ENCODE results near the gene PTGER4. TPM values are rescaled to one million over a fixed set of nuclear protein-coding genes. Genes with fewer than 3 reads are reported as not detected.

The PTGER4 gene
- polyA plus RNA-seq, 1 donor (not counting 4 experiments of a cell fraction or from before 2014, with no cell fraction given) = 12.2 TPM

DNA sequence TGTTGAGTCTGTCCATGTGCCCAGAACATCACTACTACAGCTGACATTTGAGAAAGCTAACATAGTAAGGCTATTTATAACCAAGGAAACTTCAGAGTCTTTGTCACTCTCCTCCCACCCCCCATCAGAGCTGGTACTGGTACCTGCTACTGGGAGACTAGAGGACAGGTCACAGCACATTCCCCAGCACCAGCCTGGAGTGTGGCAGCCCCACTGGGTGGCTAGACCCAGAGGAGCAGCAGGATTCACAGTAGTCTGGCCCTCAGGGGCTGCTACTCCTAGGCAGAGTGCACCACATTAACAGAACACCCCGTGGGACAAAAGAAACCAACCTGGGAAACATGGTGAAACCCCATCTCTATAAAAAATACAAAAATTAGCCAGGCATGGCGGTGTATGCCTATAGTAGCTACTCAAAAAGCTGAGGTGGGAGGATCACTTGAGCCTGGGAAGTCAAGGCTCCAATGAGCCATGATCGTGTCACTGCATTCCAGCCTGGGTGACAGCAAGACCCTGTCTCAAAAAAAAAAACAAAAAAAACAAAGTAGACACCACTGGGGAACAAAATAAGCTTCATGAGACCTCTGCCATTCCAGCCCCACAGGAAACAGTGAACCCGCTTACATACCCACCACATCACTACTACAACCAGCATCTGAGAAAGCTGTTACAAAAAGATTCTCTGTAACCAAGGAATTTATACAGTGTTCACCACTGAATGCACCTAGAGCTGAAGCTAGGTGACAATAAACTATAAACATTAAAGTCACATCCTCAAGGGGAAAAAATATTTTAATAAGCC is 26.3 kb upstream of the PTGER4 start:
- no peak overlapping the region for H3K27ac ChIP-seq (ENCODE audit: control insufficient read depth, insufficient read depth, low read length)
- dilution Hi-C loops (cut with MboI; ENCODE audit: extremely low pct_ligation_motif_present, low sequenced_read_pairs) = no loop called here
- no peaks in the 10 kb centered on the region for H3K27me3 ChIP-seq (ENCODE audit: control insufficient read depth, extremely low read depth, insufficient read depth, low read length)
- H3K36me3 ChIP-seq (ENCODE audit: control insufficient read depth in 2 of 2, extremely low read depth in 1 of 2, insufficient read depth in 2 of 2, low read length in 2 of 2) = no peaks in the 10 kb centered on the region
- no peak for FAIRE-seq
- no peaks in the 10 kb centered on the region for H3K4me1 ChIP-seq (ENCODE audit: control insufficient read depth, extremely low read depth, insufficient read depth, low read length)
- DNase-seq (ENCODE audit: low read depth, low spot score) = no peak
- H4K20me1 ChIP-seq (ENCODE audit: control insufficient read depth, extremely low read depth, insufficient read depth, low read length) = no peaks in the 10 kb centered on the region
- no peaks in the 10 kb centered on the region for H3K9me1 ChIP-seq (ENCODE audit: control insufficient read depth, extremely low read depth, insufficient read depth, low read length)
- H2AFZ ChIP-seq (ENCODE audit: control insufficient read depth, low read length) = no peak overlapping the region
- no peaks in the 10 kb centered on the region for H3K79me2 ChIP-seq (ENCODE audit: control insufficient read depth, insufficient read depth, low read length)
- H3K9ac ChIP-seq (ENCODE audit: control insufficient read depth, extremely low read depth, insufficient read depth, low read length) = no peak overlapping the region
- TF ChIP-seq EZH2 (IDR thresholded peaks at IDR 0.05; ENCODE audit: low read length) = no peak
- TF ChIP-seq, protein P1, sequence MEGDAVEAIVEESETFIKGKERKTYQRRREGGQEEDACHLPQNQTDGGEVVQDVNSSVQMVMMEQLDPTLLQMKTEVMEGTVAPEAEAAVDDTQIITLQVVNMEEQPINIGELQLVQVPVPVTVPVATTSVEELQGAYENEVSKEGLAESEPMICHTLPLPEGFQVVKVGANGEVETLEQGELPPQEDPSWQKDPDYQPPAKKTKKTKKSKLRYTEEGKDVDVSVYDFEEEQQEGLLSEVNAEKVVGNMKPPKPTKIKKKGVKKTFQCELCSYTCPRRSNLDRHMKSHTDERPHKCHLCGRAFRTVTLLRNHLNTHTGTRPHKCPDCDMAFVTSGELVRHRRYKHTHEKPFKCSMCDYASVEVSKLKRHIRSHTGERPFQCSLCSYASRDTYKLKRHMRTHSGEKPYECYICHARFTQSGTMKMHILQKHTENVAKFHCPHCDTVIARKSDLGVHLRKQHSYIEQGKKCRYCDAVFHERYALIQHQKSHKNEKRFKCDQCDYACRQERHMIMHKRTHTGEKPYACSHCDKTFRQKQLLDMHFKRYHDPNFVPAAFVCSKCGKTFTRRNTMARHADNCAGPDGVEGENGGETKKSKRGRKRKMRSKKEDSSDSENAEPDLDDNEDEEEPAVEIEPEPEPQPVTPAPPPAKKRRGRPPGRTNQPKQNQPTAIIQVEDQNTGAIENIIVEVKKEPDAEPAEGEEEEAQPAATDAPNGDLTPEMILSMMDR (optimal IDR thresholded peaks at IDR 0.05 in 1 of 3, IDR thresholded peaks at IDR 0.05 in 1 of 3, conservative IDR thresholded peaks at IDR 0.05 in 1 of 3; ENCODE audit: extremely low read depth in 1 of 3, insufficient read depth in 2 of 3, low read length in 3 of 3) = no peak
- no peak overlapping the region for H3K4me2 ChIP-seq (ENCODE audit: control insufficient read depth, extremely low read depth, insufficient read depth, low read depth, low read length)
- no peaks in the 10 kb centered on the region for H3K9me3 ChIP-seq (ENCODE audit: control insufficient read depth, low read depth, low read length)
- no peak overlapping the region for H3K4me3 ChIP-seq (ENCODE audit: control insufficient read depth in 2 of 3, extremely low read depth in 1 of 3, insufficient read depth in 2 of 3, low read depth in 1 of 3, low read length in 3 of 3)

DNA sequence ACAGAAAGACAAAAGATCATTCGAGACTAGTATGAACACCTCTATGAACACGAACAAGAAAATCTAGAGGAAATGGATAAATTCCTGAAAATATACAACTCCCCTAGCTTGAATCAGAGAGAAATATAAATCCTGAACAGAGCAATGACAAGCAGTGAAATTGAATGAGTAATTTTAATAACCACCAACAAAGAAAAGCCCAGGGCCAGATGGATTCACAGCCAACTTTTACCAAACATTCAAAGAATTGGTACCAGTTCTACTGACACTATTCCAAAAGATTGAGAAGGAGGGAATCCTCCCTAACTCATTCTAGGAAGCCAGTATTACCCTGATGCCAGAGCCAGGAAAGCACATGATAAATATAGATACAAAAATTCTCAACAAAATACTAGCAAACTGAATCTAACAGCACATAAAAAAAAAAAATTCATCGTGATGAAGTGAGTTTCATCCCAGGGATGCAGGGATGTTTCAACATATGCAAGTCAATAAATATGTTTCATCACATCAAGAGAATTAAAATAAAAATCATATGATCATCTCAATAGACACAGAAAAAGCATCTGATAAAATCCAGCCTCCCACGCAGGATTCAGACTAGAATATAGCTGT is 25.2 kb upstream of the PTGER4 start:
- Histone ChIP-seq H3K9me1 (ENCODE audit: control insufficient read depth, extremely low read depth, insufficient read depth, low read length) (no peaks in the 10 kb centered on the region), H3K9ac (ENCODE audit: control insufficient read depth, extremely low read depth, insufficient read depth, low read length) (no peak overlapping the region), H2AFZ (ENCODE audit: control insufficient read depth, low read length) (peak overlapping the region; percentile 38), H3K4me1 (ENCODE audit: control insufficient read depth, extremely low read depth, insufficient read depth, low read length) (no peaks in the 10 kb centered on the region), H3K9me3 (ENCODE audit: control insufficient read depth, low read depth, low read length) (no peaks in the 10 kb centered on the region), H3K4me3 (ENCODE audit: control insufficient read depth in 2 of 3, extremely low read depth in 1 of 3, insufficient read depth in 2 of 3, low read depth in 1 of 3, low read length in 3 of 3) (no peak overlapping the region), H3K36me3 (ENCODE audit: control insufficient read depth in 2 of 2, extremely low read depth in 1 of 2, insufficient read depth in 2 of 2, low read length in 2 of 2) (no peaks in the 10 kb centered on the region), H3K27ac (ENCODE audit: control insufficient read depth, insufficient read depth, low read length) (no peak overlapping the region), H4K20me1 (ENCODE audit: control insufficient read depth, extremely low read depth, insufficient read depth, low read length) (no peaks in the 10 kb centered on the region), H3K27me3 (ENCODE audit: control insufficient read depth, extremely low read depth, insufficient read depth, low read length) (no peaks in the 10 kb centered on the region), H3K4me2 (ENCODE audit: control insufficient read depth, extremely low read depth, insufficient read depth, low read depth, low read length) (peak overlapping the region; percentile 34), H3K79me2 (ENCODE audit: control insufficient read depth, insufficient read depth, low read length) (no peaks in the 10 kb centered on the region)
- no peak for DNase-seq (ENCODE audit: low read depth, low spot score)
- dilution Hi-C loops (cut with MboI; ENCODE audit: extremely low pct_ligation_motif_present, low sequenced_read_pairs) = no loop called here
- FAIRE-seq = no peak
- TF ChIP-seq EZH2 (IDR thresholded peaks at IDR 0.05; ENCODE audit: low read length) = no peak
- TF ChIP-seq, protein P1 (optimal IDR thresholded peaks at IDR 0.05 in 1 of 3, IDR thresholded peaks at IDR 0.05 in 1 of 3, conservative IDR thresholded peaks at IDR 0.05 in 1 of 3; ENCODE audit: extremely low read depth in 1 of 3, insufficient read depth in 2 of 3, low read length in 3 of 3) = no peak
